PC-3 (cell line): ENCODE measurements around the gene EMILIN1.

Source experiments
- EZH2 ChIP-seq: fragments of 300-600 bp; sonication (generic); IDR thresholded peaks from one replicate; pipeline ENCODE4 v1.6.1; 2017; ENCODE audit warnings: antibody characterized with exemption, mild to moderate bottlenecking, low read length; ENCODE audit not compliant: unreplicated experiment
- EZH2phosphoT487 ChIP-seq: fragments of 300-600 bp; sonication (generic); IDR thresholded peaks from 2 replicates; pipeline ENCODE4 v1.6.1; 2018; ENCODE audit warnings: mild to moderate bottlenecking, antibody characterized with exemption, low read length, borderline replicate concordance
- TF ChIP-seq, protein P1 (sequence below): fragments of 300-600 bp; sonication (generic); conservative IDR thresholded peaks from 2 replicates; pipeline ENCODE4 v1.5.1; 2017; ENCODE audit warnings: antibody characterized with exemption, low read depth, mild to moderate bottlenecking, low read length

DNA sequence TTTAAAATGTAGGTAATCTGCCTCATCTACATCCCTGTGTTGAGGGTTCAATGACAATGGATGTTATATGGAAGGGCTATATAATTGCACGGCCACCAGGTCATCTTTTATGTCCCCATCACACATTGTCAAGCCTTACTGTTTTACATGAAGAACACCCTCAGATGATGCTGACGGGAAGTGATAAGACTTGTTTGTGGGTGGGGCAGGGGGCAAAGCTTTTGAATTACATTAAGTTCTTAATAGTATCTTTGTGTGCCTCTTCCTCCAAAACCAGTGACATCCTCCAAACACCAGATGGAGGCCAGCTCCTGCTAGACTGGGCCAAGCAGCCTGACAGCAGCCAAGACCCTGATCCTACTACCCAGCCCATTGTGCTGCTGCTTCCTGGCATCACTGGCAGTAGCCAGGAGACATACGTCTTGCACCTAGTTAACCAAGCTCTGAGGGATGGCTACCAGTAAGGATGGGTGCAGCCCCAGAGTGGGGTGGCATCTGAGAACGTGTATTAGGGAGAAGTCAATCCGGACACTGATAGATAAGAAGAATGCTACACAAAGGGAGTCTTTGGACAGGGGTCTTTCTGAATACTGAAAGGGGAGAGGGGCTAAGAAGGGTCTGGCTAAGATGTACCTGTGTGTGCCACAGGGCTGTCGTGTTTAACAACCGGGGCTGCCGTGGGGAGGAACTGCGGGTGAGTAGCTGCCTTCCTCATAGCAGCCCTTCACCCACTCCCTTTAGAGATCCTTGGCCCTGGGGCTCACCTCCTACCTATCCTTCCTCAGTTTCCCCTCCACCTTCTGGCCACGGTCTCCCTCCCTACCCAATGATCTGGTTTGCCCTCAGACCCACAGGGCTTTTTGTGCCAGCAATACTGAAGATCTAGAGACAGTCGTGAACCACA, 50.5 kb downstream of the EMILIN1 start:
- TF ChIP-seq, protein P1, sequence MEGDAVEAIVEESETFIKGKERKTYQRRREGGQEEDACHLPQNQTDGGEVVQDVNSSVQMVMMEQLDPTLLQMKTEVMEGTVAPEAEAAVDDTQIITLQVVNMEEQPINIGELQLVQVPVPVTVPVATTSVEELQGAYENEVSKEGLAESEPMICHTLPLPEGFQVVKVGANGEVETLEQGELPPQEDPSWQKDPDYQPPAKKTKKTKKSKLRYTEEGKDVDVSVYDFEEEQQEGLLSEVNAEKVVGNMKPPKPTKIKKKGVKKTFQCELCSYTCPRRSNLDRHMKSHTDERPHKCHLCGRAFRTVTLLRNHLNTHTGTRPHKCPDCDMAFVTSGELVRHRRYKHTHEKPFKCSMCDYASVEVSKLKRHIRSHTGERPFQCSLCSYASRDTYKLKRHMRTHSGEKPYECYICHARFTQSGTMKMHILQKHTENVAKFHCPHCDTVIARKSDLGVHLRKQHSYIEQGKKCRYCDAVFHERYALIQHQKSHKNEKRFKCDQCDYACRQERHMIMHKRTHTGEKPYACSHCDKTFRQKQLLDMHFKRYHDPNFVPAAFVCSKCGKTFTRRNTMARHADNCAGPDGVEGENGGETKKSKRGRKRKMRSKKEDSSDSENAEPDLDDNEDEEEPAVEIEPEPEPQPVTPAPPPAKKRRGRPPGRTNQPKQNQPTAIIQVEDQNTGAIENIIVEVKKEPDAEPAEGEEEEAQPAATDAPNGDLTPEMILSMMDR: no peak
- TF ChIP-seq EZH2 (no peak), EZH2phosphoT487 (no peak)
